ENCODE data around the gene ECE1. TPM values are rescaled to one million over a fixed set of nuclear protein-coding genes. Genes with fewer than 3 reads are reported as not detected.

ECE1 gene
- total and polyA plus RNA-seq, 2 of the 13 experiments (the other 11 are each of a cell fraction or from before 2014, with no cell fraction given): 13.5 to 21.2 TPM

DNA sequence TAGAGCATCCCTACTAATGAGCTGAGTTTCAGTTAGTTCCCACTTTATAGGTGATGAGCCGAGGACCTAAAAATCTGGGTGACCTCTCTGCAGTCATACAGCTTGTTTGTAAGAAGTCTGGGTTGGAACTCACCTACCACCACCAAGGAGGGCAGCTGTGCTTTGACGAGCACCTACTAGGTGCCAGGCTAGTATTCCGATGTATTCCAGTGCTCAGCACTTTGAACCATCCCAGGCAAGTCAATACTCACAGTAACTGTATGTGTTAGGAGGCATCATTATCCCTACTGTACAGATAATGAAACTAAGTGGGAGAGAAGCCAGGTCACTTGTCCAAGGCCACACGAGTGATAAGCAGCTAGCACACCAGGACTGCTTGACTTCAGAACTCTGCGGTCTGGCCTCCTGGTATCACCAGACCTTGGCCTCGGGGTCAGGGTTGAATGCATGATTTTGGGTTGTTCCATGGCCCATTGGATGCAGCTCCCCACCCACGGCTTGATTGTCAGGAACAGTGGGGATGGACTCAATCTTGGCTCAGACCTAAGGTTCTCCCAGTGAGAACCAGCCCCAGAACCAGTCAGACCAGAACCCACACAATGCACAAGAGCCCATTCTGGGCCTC, 20.7 kb downstream of the ECE1 start (continued):
- TF ChIP-seq NPAS2 (CRISPR knock-in tag; IDR thresholded peaks at IDR 0.05; ENCODE audit: borderline replicate concordance) (no peak), ZNF329 (CRISPR knock-in tag; IDR thresholded peaks at IDR 0.05; ENCODE audit: low read depth) (no peak), NKX3-1 (CRISPR knock-in tag; IDR thresholded peaks at IDR 0.05) (0 out of 2 replicates have a peak, but pooled peaks have one; percentile 50), MIXL1 (CRISPR knock-in tag; IDR thresholded peaks at IDR 0.05) (peak; percentile 84; the same call in 1 of the 2 replicates), ZNF841 (CRISPR knock-in tag; IDR thresholded peaks at IDR 0.05; ENCODE audit: borderline replicate concordance) (no peak), NR0B2 (CRISPR knock-in tag; IDR thresholded peaks at IDR 0.05) (no peak), GABPA (IDR thresholded peaks at IDR 0.05; ENCODE audit: low read depth, low read length) (no peak), GABPA (CRISPR knock-in tag; IDR thresholded peaks at IDR 0.05; ENCODE audit: low read depth) (no peak), ZIK1 (CRISPR knock-in tag; IDR thresholded peaks at IDR 0.05; ENCODE audit: borderline replicate concordance, low read depth) (no peak), KDM5B (CRISPR knock-in tag; IDR thresholded peaks at IDR 0.05; ENCODE audit: borderline replicate concordance) (no peak; the same call in 1 of the 2 replicates), SMAD3 (CRISPR knock-in tag; IDR thresholded peaks at IDR 0.05) (peak; percentile 43), ZNF792 (CRISPR knock-in tag; IDR thresholded peaks at IDR 0.05) (peak; percentile 82), MAFK (conservative IDR thresholded peaks at IDR 0.05 in 1 of 2, IDR thresholded peaks at IDR 0.05 in 1 of 2; ENCODE audit: low read length in 2 of 2) (0 out of 4 replicates have a peak, but pooled peaks of 1 of the 2 experiments have one; percentile 19), BCL6 (CRISPR knock-in tag; IDR thresholded peaks at IDR 0.05) (peak; percentile 77), RXRA (CRISPR knock-in tag; IDR thresholded peaks at IDR 0.05) (peak; percentile 94), ZNF431 (CRISPR knock-in tag; IDR thresholded peaks at IDR 0.05; ENCODE audit: borderline replicate concordance, low read depth) (no peak), POLR2G (IDR thresholded peaks at IDR 0.05; ENCODE audit: low read depth, low read length) (no peak), ZNF24 (IDR thresholded peaks at IDR 0.05) (no peak), ZNF574 (CRISPR knock-in tag; IDR thresholded peaks at IDR 0.05) (peak; percentile 61; the same call in 1 of the 2 replicates), YY1 (IDR thresholded peaks at IDR 0.05; ENCODE audit: insufficient read depth, insufficient replicate concordance, low read depth, low read length) (peak; percentile 8), KDM6A (CRISPR knock-in tag; IDR thresholded peaks at IDR 0.05; ENCODE audit: low read depth) (peak; percentile 64; the same call in 1 of the 2 replicates), IKZF1 (IDR thresholded peaks at IDR 0.05) (no peak), SYNCRIP (IDR thresholded peaks at IDR 0.05; ENCODE audit: insufficient read depth, low read depth, low read length) (no peak), FIP1L1 (IDR thresholded peaks at IDR 0.05; ENCODE audit: borderline replicate concordance, insufficient read depth, low read depth, low read length) (no peak)
- TF ChIP-seq, protein P1, sequence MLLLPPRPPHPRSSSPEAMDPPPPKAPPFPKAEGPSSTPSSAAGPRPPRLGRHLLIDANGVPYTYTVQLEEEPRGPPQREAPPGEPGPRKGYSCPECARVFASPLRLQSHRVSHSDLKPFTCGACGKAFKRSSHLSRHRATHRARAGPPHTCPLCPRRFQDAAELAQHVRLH (CRISPR knock-in tag; IDR thresholded peaks at IDR 0.05; ENCODE audit: borderline replicate concordance, low read depth): no peak; the same call in 1 of the 2 replicates
- TF ChIP-seq, protein P2, sequence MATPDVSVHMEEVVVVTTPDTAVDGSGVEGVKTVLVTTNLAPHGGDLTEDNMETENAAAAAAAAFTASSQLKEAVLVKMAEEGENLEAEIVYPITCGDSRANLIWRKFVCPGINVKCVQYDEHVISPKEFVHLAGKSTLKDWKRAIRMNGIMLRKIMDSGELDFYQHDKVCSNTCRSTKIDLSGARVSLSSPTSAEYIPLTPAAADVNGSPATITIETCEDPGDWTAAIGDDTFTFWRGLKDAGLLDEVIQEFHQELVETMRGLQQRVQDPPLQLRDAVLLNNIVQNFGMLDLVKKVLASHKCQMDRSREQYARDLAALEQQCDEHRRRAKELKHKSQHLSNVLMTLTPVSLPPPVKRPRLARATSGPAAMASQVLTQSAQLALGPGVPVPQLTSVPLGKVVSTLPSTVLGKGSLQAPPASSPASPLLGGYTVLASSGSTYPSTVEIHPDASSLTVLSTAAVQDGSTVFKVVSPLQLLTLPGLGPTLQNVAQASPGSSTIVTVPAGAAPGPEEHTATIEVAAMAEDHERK (CRISPR knock-in tag; IDR thresholded peaks at IDR 0.05; ENCODE audit: low read depth): no peak
- TF ChIP-seq, protein P3, sequence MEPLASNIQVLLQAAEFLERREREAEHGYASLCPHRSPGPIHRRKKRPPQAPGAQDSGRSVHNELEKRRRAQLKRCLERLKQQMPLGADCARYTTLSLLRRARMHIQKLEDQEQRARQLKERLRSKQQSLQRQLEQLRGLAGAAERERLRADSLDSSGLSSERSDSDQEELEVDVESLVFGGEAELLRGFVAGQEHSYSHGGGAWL (CRISPR knock-in tag; IDR thresholded peaks at IDR 0.05): no peak

Measured in HepG2 (cell line).